Ovary (tissue), 9 donors: Measurements from ENCODE around the gene EVL. TPM values are rescaled to one million over a fixed set of nuclear protein-coding genes. Genes with fewer than 3 reads are reported as not detected.
A peak's percentile ranks its signal among the peaks of the same experiment; 100 is the strongest.

Source experiments
- DNase-seq, 5 donors: peaks; one replicate each; pipeline ENCODE4 v3.0.0-alpha.2; 2019 to 2020
- H3K27ac ChIP-seq, 2 donors: fragments of 200-600 bp; one replicate each; pipeline versions ENCODE4 v1.5.1 to v1.8.0; 2019 to 2022
- H3K27me3 ChIP-seq: fragments of 200-600 bp; one replicate; pipeline ENCODE4 v1.8.0; 2022
- H3K36me3 ChIP-seq: fragments of 200-600 bp; sonication (generic); one replicate; pipeline ENCODE4 v1.5.1; 2019
- H3K4me1 ChIP-seq: one replicate; pipeline ENCODE4 v1.8.1; 2013; ENCODE audit warnings: mild to moderate bottlenecking, moderate library complexity; ENCODE audit not compliant: insufficient read depth
- H3K4me3 ChIP-seq: fragments of 200-600 bp; sonication (generic); one replicate; pipeline ENCODE4 v1.5.1; 2017
- H3K9me3 ChIP-seq, 2 donors: fragments of 200-600 bp in 1 of 2; sonication (generic) in 1 of 2; one replicate each; pipeline versions ENCODE4 v1.5.1 to v1.8.1; 2013 to 2019; ENCODE audit warnings: mild to moderate bottlenecking in 1 of 2, moderate library complexity in 1 of 2
- CTCF ChIP-seq, 3 donors: fragments of 450-650 bp in 2 of 3; fragments of 200-600 bp in 1 of 3; IDR thresholded peaks; one replicate each; pipeline versions ENCODE4 v1.5.1 to v1.8.0; 2016 to 2022; ENCODE audit warnings: antibody characterized with exemption in 3 of 3, mild to moderate bottlenecking in 1 of 3
- EP300 ChIP-seq: sonication (generic); formaldehyde crosslinking; IDR thresholded peaks from one replicate; pipeline ENCODE4 v1.6.1; 2017; ENCODE audit warnings: antibody characterized with exemption
- POLR2A ChIP-seq: fragments of 450-650 bp; IDR thresholded peaks from one replicate; pipeline ENCODE4 v1.6.1; 2017; ENCODE audit warnings: antibody characterized with exemption, mild to moderate bottlenecking, moderate library complexity
- WGBS, 3 donors: extraction: QIAGEN DNeasy Blood & Tissue Kit in 1 of 3; methylation state at CpG; one replicate each; pipeline versions ENCODE4 v1.1.5 to v1.1.7; 2013 to 2017; 5-methylcytosine and 5-hydroxymethylcytosine counted together
- intact Hi-C, 4 donors: fragments of 100-400 bp; cut with DNase I; formaldehyde crosslinking; loops; one replicate each; pipeline versions ENCODE4 v1.11.0 to v1.15.1; 2022 to 2023
- polyA plus RNA-seq, 2 donors: library from polyadenylated mRNA; stranded (reverse); fragments of 200-250 nt in 1 of 2; fragments of 350-450 nt in 1 of 2; fragmentation: Illumina TruSeq in 1 of 2; extraction: RNeasy Lipid Tissue Mini Kit (QIAGEN cat#74804) in 1 of 2; gene quantifications; one replicate each; pipeline ENCODE4 v1.2.3, GENCODE V29; 2013 to 2014
- total RNA-seq, 7 donors: library from RNA; depleted of rRNA in 2 of 7; stranded (reverse); fragments of >200 nt in 2 of 7; fragmentation: NEBNext Ultra II Directional in 3 of 7; extraction: Animal tissue kit (Norgen Biotek cat#: 25700) in 3 of 7; gene quantifications; one replicate each; pipeline versions ENCODE4 v1.1.0 to v1.2.4, GENCODE V29; 2016 to 2023
- donor health status: DM: no; HTN: no; CAD: no; lungs with moderate emphysema.
- donor health status: DM: no; HTN: no; CAD: no.
- donor health status: Bipolar disorder and iron deficiency.
- donor health status: DM: yes; HTN: yes; CAD: no.
- donor health status: DM: no; HTN: no; CAD: no.
- donor health status: DM: yes; HTN: yes; CAD: no.

The EVL gene
- total and polyA plus RNA-seq, 9 donors = 41.0 to 105 (median 66.1) TPM

DNA sequence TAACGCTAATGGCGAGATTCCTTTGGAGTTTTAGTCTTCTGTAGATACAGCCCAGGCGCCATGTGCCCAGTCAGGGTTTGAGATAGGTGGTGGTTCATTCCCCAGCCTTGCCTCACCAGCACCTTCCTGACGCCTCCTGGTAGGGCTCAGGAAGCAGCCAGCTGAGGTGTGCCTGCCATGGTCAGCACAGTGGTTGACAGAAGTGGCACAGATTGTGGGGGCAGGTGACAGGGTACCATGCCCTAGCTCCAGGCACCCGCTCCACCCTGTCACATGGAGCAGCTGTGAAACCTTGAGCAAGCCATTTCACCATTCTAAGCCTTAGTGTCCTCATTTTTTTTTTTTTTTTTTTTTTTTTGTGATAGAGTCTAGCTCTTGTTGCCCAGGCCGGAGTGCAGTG is 45.6 kb downstream of the EVL start:
- H3K9me3 ChIP-seq = no peaks in the 10 kb centered on the region
- H3K27ac ChIP-seq = no peak overlapping the region
- H3K4me1 ChIP-seq = peaks cover 14% of the 10 kb centered on the region
- WGBS, 3 donors = 81 to 91% (median 90%) methylated on average over 6 of the region's 6 CpGs
- TF ChIP-seq CTCF (IDR thresholded peaks at IDR 0.05) = no peak
- TF ChIP-seq POLR2A = no peak
- no peak for TF ChIP-seq EP300
- H3K36me3 ChIP-seq = no peaks in the 10 kb centered on the region
- peak in 1 of 5 donors; percentile 11 for DNase-seq
- intact Hi-C loops = loop anchor here in 2 of 4 donors (5.0 to 10.0 kb wide), 2 partner anchors 66 to 126 kb away; no protein-coding TSS in a partner anchor
- H3K27me3 ChIP-seq = no peaks in the 10 kb centered on the region
- H3K4me3 ChIP-seq = no peak overlapping the region

DNA sequence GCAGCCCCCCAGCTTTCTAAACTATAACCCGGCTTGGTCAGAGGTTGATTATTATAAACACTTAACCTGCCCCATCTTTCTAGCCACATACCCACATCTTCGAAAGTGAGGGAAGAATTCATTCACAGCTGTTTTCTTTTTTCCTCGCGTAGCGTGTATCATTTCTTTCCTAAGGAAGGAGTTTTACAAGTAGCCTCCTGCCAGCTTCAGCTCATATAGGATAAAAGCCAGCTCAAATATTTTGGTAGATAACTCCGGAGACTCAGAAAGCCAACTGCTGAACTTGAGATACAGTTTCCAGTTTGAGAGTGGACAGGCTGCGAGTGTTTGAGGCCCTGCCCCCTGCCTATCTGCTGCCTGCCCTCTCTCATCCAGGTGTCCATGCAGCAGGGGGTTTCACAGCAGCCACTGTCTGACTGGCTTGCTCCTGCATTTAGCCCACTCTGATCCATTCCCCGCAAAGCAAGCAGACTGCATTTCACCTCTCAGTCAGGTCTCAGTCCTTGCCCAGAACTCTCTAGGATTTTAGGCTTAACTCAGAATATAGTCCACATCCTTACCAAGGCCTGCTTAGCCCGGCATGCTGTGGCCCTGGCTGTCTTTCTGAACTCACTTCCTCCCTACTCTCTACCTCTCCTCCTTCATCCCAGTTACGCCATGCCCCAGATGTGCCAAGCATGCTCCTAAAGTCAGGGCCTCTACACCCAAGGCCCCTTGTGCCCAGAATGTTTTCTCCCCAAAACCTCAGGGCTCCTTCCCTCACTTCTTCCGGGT is 46.9 kb downstream of the EVL start:
- no peaks in the 10 kb centered on the region for H3K9me3 ChIP-seq
- no peaks in the 10 kb centered on the region for H3K36me3 ChIP-seq
- TF ChIP-seq EP300 = no peak
- TF ChIP-seq CTCF (IDR thresholded peaks at IDR 0.05) = no peak
- no peak for TF ChIP-seq POLR2A
- 24 to 36% (median 25%) methylated on average over 11 of the region's 11 CpGs for WGBS, 3 donors
- intact Hi-C loops = loop anchor here in 2 of 4 donors (5.0 to 10.0 kb wide), 2 partner anchors 65 to 127 kb away; no protein-coding TSS in a partner anchor
- H3K27me3 ChIP-seq = no peaks in the 10 kb centered on the region
- H3K27ac ChIP-seq = no peak overlapping the region
- peaks cover 14% of the 10 kb centered on the region for H3K4me1 ChIP-seq
- peak in 1 of 5 donors; percentile 14 for DNase-seq
- no peak overlapping the region for H3K4me3 ChIP-seq

DNA sequence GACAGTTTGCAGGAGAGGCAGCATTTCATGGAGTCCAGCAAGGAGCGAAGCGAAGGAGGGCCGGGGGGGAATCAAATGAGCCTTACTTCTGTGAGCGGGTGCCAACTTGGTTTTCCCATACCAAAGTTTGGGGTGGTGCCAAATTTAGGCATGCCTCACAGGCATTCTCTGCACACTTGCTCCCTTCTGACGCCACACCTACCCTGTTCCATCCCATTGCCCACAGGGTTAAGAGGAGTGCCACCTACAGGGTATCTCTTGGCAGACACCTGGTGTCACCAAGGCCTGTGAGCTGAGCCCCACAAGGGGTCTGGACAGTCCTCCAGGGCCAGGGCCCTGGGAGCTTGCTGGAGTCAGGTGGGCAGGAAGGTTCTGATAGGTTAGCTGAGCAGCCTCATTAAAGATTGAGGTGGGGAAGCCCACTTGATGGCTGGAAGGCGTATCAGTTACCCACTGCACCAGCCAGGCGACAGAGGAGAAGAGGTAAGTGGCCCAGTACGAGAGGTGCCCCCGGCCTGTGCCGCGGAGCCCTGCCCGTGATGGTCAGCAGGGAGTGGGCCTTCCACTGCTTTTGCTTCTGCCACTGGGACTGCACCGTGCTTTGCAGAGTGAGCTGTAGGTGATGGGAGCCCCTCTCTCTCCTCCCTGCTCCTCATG is 49.0 kb downstream of the EVL start:
- WGBS, 3 donors = 95 to 96% (median 96%) methylated on average over 13 of the region's 13 CpGs
- intact Hi-C loops = loop anchor here in 2 of 4 donors (5.0 to 10.0 kb wide), 2 partner anchors 63 to 129 kb away; no protein-coding TSS in a partner anchor
- H3K27ac ChIP-seq = no peak overlapping the region
- no peak for TF ChIP-seq POLR2A
- no peak for TF ChIP-seq CTCF (IDR thresholded peaks at IDR 0.05)
- no peak for TF ChIP-seq EP300
- no peak overlapping the region for H3K4me3 ChIP-seq
- no peaks in the 10 kb centered on the region for H3K27me3 ChIP-seq
- DNase-seq = no peak
- peaks cover 9% of the 10 kb centered on the region for H3K4me1 ChIP-seq
- H3K9me3 ChIP-seq = no peaks in the 10 kb centered on the region
- no peaks in the 10 kb centered on the region for H3K36me3 ChIP-seq

DNA sequence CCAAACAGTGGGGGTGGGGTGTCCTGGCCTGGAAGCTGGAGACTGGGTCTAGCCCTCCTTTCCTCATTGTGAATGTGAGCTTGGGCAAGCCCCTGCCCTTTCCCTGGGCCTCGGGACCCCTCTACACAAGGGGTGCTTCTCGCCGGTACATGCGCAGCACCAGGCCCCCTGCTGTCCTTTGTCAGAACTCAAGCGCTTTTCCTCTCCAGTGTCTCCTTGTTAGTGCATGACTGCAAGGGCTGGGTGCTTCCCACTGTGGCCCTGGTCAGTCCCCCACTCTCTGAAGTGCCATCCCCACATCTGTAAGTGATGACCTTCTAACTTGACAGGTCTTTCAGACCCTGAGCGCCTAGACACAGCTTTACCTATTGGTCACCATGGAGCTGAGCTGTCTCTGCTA is 50.0 kb downstream of the EVL start:
- Histone ChIP-seq H3K4me1 (peaks cover 9% of the 10 kb centered on the region), H3K27ac (no peak overlapping the region), H3K4me3 (no peak overlapping the region), H3K9me3 (no peaks in the 10 kb centered on the region), H3K27me3 (no peaks in the 10 kb centered on the region), H3K36me3 (no peaks in the 10 kb centered on the region)
- WGBS, 3 donors = 91 to 98% (median 93%) methylated on average over 6 of the region's 6 CpGs
- intact Hi-C loops = loop anchor here in 1 of 4 donors (10.0 kb wide), 1 partner anchor 130 kb away; no protein-coding TSS in a partner anchor
- TF ChIP-seq CTCF (IDR thresholded peaks at IDR 0.05) (no peak), EP300 (no peak), POLR2A (no peak)
- no peak for DNase-seq
